ENCODE results near the gene BCL7A. TPM values are rescaled to one million over a fixed set of nuclear protein-coding genes. Genes with fewer than 3 reads are reported as not detected.

The BCL7A gene
- total RNA-seq, 2 donors from 2014 or later = 9.6 to 12.9 TPM

- Histone ChIP-seq H3K36me3 (no peaks in the 10 kb centered on the region), H3K27me3 (replicated peaks; ENCODE audit: insufficient read depth) (no peaks in the 10 kb centered on the region), H3K27ac (peak overlapping the region; percentile 63 to 79), H3K4me1 (ENCODE audit: control insufficient read depth in 1 of 2, low read depth in 2 of 2) (peaks cover 11 to 20% of the 10 kb centered on the region in 2 donors), H3K4me3 (peak overlapping the region; percentile 78), H3K9me3 (peaks cover 5% of the 10 kb centered on the region)
- no peak for TF ChIP-seq CTCF (IDR thresholded peaks at IDR 0.05)
- ATAC-seq (ENCODE audit: insufficient number of reproducible peaks, low FRiP score, low read depth) (no peak), DNase-seq (ENCODE audit: low spot score) (no peak)
Observed at GRCh38 chr12:122020795-122021192, 890 bp upstream of the BCL7A start.

GRCh38 chr12:122021193-122021821, 377 bp upstream of the BCL7A start:
- Histone ChIP-seq H3K36me3 (no peaks in the 10 kb centered on the region), H3K27ac (peak overlapping the region; percentile 63 to 79), H3K4me1 (ENCODE audit: control insufficient read depth in 1 of 2, low read depth in 2 of 2) (peaks cover 11 to 20% of the 10 kb centered on the region in 2 donors), H3K9me3 (peaks cover 5% of the 10 kb centered on the region), H3K27me3 (replicated peaks; ENCODE audit: insufficient read depth) (no peaks in the 10 kb centered on the region), H3K4me3 (peak overlapping the region; percentile 78)
- TF ChIP-seq CTCF (IDR thresholded peaks at IDR 0.05) = no peak
- DNase-seq (ENCODE audit: low spot score) (no peak), ATAC-seq (ENCODE audit: insufficient number of reproducible peaks, low FRiP score, low read depth) (no peak)

GRCh38 chr12:122022393-122023338, 982 bp downstream of the BCL7A start:
- Histone ChIP-seq H3K36me3 (no peaks in the 10 kb centered on the region), H3K27me3 (replicated peaks; ENCODE audit: insufficient read depth) (no peaks in the 10 kb centered on the region), H3K4me1 (ENCODE audit: control insufficient read depth in 1 of 2, low read depth in 2 of 2) (peaks cover 11 to 20% of the 10 kb centered on the region in 2 donors), H3K27ac (peak overlapping the region; percentile 93 to 97), H3K9me3 (peaks cover 5% of the 10 kb centered on the region), H3K4me3 (peak overlapping the region; percentile 96)
- no peak for TF ChIP-seq CTCF (IDR thresholded peaks at IDR 0.05)
- ATAC-seq (ENCODE audit: insufficient number of reproducible peaks, low FRiP score, low read depth) (peak; percentile 23), DNase-seq (ENCODE audit: low spot score) (no peak)

- Histone ChIP-seq H3K9me3 (peaks cover 1% of the 10 kb centered on the region), H3K36me3 (no peaks in the 10 kb centered on the region), H3K27ac (peak overlapping the region; percentile 93 to 97), H3K27me3 (replicated peaks; ENCODE audit: insufficient read depth) (no peaks in the 10 kb centered on the region), H3K4me3 (peak overlapping the region; percentile 96), H3K4me1 (ENCODE audit: control insufficient read depth in 1 of 2, low read depth in 2 of 2) (peaks cover 11 to 28% of the 10 kb centered on the region in 2 donors)
- DNase-seq (ENCODE audit: low spot score) = peak; percentile 21
- ATAC-seq (ENCODE audit: insufficient number of reproducible peaks, low FRiP score, low read depth) = peak; percentile 39
- no peak for TF ChIP-seq CTCF (IDR thresholded peaks at IDR 0.05)
Observed at GRCh38 chr12:122023339-122024131, 1.9 kb downstream of the BCL7A start.
